ENCODE data around the gene KDM4B. TPM values are rescaled to one million over a fixed set of nuclear protein-coding genes. Genes with fewer than 3 reads are reported as not detected.

Gene KDM4B
- total RNA-seq, 1 donor from 2014 or later, result 46.0 TPM

DNA sequence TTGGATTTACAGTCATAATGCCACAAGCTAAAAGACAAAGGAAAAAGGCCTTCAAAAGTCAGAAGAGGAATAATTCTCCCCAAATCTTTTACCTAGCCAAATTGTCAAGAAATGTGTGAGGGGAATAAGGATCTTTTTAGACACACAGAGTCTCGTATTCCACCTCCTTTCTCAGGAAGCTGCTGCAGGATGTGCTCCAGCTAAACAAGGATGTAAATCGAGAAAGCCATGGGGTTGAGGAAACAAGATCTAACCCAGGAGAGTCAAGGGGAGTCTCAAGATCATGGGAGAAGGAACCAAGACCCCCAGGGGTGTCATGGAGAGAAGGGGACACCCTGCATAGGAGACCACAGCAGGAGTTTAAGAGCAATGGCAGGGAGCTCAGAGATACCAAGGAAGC is 147.4 kb downstream of the KDM4B start:
- TF ChIP-seq, protein P1, sequence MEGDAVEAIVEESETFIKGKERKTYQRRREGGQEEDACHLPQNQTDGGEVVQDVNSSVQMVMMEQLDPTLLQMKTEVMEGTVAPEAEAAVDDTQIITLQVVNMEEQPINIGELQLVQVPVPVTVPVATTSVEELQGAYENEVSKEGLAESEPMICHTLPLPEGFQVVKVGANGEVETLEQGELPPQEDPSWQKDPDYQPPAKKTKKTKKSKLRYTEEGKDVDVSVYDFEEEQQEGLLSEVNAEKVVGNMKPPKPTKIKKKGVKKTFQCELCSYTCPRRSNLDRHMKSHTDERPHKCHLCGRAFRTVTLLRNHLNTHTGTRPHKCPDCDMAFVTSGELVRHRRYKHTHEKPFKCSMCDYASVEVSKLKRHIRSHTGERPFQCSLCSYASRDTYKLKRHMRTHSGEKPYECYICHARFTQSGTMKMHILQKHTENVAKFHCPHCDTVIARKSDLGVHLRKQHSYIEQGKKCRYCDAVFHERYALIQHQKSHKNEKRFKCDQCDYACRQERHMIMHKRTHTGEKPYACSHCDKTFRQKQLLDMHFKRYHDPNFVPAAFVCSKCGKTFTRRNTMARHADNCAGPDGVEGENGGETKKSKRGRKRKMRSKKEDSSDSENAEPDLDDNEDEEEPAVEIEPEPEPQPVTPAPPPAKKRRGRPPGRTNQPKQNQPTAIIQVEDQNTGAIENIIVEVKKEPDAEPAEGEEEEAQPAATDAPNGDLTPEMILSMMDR (IDR thresholded peaks at IDR 0.05), result no peak
- intact Hi-C loops (cut with DNase I), result no loop called here
- no peak overlapping the region for H3K27ac ChIP-seq
- peaks cover 18 to 56% of the 10 kb centered on the region in 2 donors for H3K36me3 ChIP-seq
- no peak overlapping the region for H3K4me3 ChIP-seq
- H3K9me3 ChIP-seq, result no peaks in the 10 kb centered on the region
- H3K4me1 ChIP-seq, result no peaks in the 10 kb centered on the region
- H3K27me3 ChIP-seq, result no peaks in the 10 kb centered on the region
- DNase-seq (ENCODE audit: low spot score in 2 of 2), result no peak

DNA sequence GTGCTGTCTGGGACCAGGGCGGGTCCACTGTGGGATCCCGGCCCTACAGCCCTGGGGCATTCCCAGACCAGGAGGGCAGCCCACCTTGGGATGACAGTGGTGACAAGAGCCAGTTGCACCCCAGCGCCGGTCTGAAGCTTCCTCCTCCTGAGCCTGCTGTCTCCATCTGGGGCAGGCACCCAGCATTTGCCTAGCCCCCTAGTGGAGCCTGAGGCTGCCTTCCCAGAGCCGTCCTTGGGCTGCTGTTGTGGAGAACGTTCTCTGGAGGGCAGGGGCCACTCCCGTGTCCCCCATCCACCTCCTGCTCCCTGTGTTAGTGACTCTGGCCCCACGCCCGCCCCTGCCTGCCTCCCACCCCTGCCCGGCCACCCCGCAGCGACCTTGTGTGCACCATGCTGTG is 148.5 kb downstream of the KDM4B start:
- Histone ChIP-seq H3K4me1 (no peaks in the 10 kb centered on the region), H3K27ac (no peak overlapping the region), H3K27me3 (no peaks in the 10 kb centered on the region), H3K4me3 (no peak overlapping the region), H3K36me3 (peaks cover 7 to 55% of the 10 kb centered on the region in 2 donors), H3K9me3 (no peaks in the 10 kb centered on the region)
- DNase-seq (ENCODE audit: low spot score in 2 of 2), result no peak
- intact Hi-C loops (cut with DNase I), result no loop called here
- TF ChIP-seq, protein P1 (IDR thresholded peaks at IDR 0.05), result no peak

DNA sequence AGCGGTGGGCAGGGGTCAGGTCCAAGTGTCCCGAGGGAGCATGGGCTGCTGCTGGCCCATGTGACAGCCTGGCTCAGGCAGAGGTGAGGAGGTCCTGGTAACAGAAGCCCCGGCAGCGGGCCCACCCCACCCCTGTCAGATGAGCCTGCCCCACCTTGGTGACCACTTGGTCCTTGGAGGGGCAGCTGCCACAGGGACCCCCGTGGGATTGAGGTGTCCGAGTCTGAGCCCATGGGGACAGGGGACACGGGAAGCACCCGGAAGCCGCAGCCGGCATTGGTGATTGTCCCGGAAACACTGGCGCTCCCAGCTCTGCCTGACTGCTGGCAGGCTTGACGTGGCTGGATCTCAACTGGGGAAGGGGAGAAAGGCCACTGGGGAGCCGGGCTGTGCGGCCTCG is 149.1 kb downstream of the KDM4B start:
- TF ChIP-seq, protein P1 (IDR thresholded peaks at IDR 0.05), result no peak
- no peak overlapping the region for H3K27ac ChIP-seq
- no peaks in the 10 kb centered on the region for H3K9me3 ChIP-seq
- no peaks in the 10 kb centered on the region for H3K27me3 ChIP-seq
- H3K4me1 ChIP-seq, result no peaks in the 10 kb centered on the region
- intact Hi-C loops (cut with DNase I), result no loop called here
- H3K4me3 ChIP-seq, result no peak overlapping the region
- H3K36me3 ChIP-seq, result peaks cover 7 to 55% of the 10 kb centered on the region in 2 donors
- DNase-seq (ENCODE audit: low spot score in 2 of 2), result no peak

DNA sequence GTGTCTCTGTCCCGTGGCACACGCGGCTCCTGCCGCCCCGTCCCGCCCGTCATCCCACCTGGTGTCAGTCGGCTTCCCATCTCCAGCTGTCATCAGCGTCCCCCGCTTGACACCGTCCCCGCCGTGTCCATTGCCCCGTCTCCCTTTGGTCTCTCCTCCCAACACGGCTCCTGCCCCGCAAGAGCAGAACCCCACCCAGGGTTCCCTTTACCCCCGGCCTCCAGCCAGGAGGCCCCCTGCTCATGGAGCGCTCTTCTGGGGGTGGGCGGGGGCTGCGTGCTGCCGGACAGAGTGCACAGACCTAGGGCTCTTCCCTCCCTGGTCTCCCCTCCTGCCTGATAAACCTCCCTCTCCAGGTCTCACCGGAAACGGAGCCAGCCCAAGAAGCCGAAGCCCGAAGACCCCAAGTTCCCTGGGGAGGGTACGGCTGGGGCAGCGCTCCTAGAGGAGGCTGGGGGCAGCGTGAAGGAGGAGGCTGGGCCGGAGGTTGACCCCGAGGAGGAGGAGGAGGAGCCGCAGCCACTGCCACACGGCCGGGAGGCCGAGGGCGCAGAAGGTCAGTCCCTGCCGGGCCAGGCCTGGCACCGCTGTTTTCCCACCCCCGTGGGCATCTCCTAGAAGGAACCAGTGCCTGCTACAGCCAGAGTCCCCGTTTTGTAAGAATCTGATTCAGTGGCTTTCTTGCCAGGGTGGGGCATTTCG is 150.5 kb downstream of the KDM4B start:
- H3K27me3 ChIP-seq, result no peaks in the 10 kb centered on the region
- DNase-seq (ENCODE audit: low spot score in 2 of 2), result no peak
- no peaks in the 10 kb centered on the region for H3K4me1 ChIP-seq
- TF ChIP-seq, protein P1 (IDR thresholded peaks at IDR 0.05), result no peak
- H3K9me3 ChIP-seq, result no peaks in the 10 kb centered on the region
- no peak overlapping the region for H3K4me3 ChIP-seq
- intact Hi-C loops (cut with DNase I), result no loop called here
- no peak overlapping the region for H3K27ac ChIP-seq
- H3K36me3 ChIP-seq, result peaks cover 7 to 53% of the 10 kb centered on the region in 2 donors

DNA sequence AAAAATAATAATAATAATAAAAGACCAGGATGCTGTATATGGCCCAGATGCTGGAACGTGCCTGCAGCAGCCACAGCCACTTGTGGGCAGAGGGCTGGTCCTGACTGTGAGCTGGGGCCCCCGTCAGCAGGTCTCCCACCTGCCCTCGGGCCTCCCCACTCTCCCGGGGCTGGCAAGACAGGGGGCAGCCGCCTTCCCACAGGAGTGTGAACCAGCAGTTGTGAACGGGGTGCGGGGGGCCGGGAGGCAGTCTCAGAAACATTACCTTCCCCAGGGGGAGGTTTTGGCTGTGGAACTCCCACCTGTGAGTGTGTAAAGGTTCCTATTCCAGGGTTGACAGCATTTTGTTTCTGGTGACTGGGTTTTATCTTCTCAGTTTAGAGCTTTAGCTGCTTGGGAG is 151.4 kb downstream of the KDM4B start:
- intact Hi-C loops (cut with DNase I), result no loop called here
- peaks cover 7 to 46% of the 10 kb centered on the region in 2 donors for H3K36me3 ChIP-seq

More for the DNA sequence above, 151.4 kb downstream of the KDM4B start:
- Histone ChIP-seq H3K27me3 (no peaks in the 10 kb centered on the region), H3K9me3 (no peaks in the 10 kb centered on the region), H3K4me1 (peaks cover 0 to 2% of the 10 kb centered on the region in 2 donors), H3K27ac (no peak overlapping the region), H3K4me3 (no peak overlapping the region)
- DNase-seq (ENCODE audit: low spot score in 2 of 2), result no peak
- TF ChIP-seq, protein P1 (IDR thresholded peaks at IDR 0.05), result no peak
